Endothelial cell of umbilical vein (primary cell): ENCODE results near the gene ATP4A. TPM values are rescaled to one million over a fixed set of nuclear protein-coding genes. Genes with fewer than 3 reads are reported as not detected.
A peak's percentile ranks its signal among the peaks of the same experiment; 100 is the strongest.

Experiments used
- BruUV-seq: library from RNA; stranded (reverse); fragments of 400-500 nt; replicated peaks from 2 replicates; lab custom pipeline; 2021; lab: Mats Ljungman, UMichigan
- CTCF ChIA-PET: fragments of 300-600, 350-600 bp; sonication (Branson Sonifier 250); formaldehyde crosslinking; loops from one replicate; lab custom pipeline; 2021; ENCODE audit warnings: antibody characterized with exemption, inconsistent platforms; lab: Charles Lee
- POLR2A ChIA-PET: fragments of 300-600, 350-600 bp; sonication (Branson Sonifier 250); formaldehyde crosslinking; loops from one replicate; lab custom pipeline; 2021; ENCODE audit warnings: antibody characterized with exemption, inconsistent platforms; lab: Charles Lee
- DNase-seq: peaks from one replicate; pipeline ENCODE4 v3.0.0-alpha.2; 2011; ENCODE audit warnings: low read depth, low spot score
- FAIRE-seq: peaks from 2 replicates; lab custom pipeline; 2011; peaks lifted over from hg19 to GRCh38; lab: Jason Lieb, UNC
- H2AFZ ChIP-seq: 2 replicates; pipeline ENCODE4 v1.6.0; 2012; ENCODE audit warnings: low read depth, low read length, control low read depth, inconsistent platforms
- H3K27ac ChIP-seq: 2 replicates; pipeline ENCODE4 v1.5.1; 2011; ENCODE audit warnings: low read depth, mild to moderate bottlenecking, control low read depth, low read length, moderate library complexity; ENCODE audit not compliant: insufficient read depth
- H3K27me3 ChIP-seq, 2 experiments: 2 replicates each; pipeline versions ENCODE4 v1.6.0 to v1.6.1; 2011; ENCODE audit warnings: low read length in 2 of 2, mixed read lengths in 1 of 2; ENCODE audit not compliant: control insufficient read depth in 2 of 2, insufficient read depth in 2 of 2
- H3K36me3 ChIP-seq, 2 experiments: 2 replicates in 1 of 2; 3 replicates in 1 of 2; pipeline ENCODE4 v1.5.1; 2011; ENCODE audit warnings: low read length in 2 of 2, mild to moderate bottlenecking in 1 of 2, moderate library complexity in 1 of 2; ENCODE audit not compliant: control insufficient read depth in 2 of 2, insufficient read depth in 2 of 2; ENCODE audit errors: extremely low read depth in 1 of 2
- H3K4me1 ChIP-seq: 3 replicates; pipeline ENCODE4 v1.5.1; 2011; ENCODE audit warnings: mild to moderate bottlenecking, low read length; ENCODE audit not compliant: control insufficient read depth, insufficient read depth; ENCODE audit errors: extremely low read depth
- H3K4me2 ChIP-seq: 2 replicates; pipeline ENCODE4 v1.6.1; 2011; ENCODE audit warnings: low read length, control low read depth, mixed read lengths; ENCODE audit not compliant: insufficient read depth
- H3K4me3 ChIP-seq, 3 experiments: fragments of 200-600 bp in 1 of 3; sonication (generic), shearing (Covaris generic) in 1 of 3; replicated peaks in 1 of 3; 2 replicates each; pipeline ENCODE4 v1.5.1; 2011 to 2016; ENCODE audit warnings: control low read depth in 3 of 3, low read length in 3 of 3, mild to moderate bottlenecking in 2 of 3, inconsistent platforms in 1 of 3, low read depth in 1 of 3, moderate library complexity in 1 of 3; ENCODE audit not compliant: insufficient read depth in 1 of 3
- H3K79me2 ChIP-seq: 2 replicates; pipeline ENCODE4 v1.6.0; 2012; ENCODE audit warnings: low read length, inconsistent platforms; ENCODE audit not compliant: control insufficient read depth, insufficient read depth
- H3K9ac ChIP-seq: replicated peaks from 2 replicates; pipeline ENCODE3; 2011; ENCODE audit warnings: low read length, control low read depth; ENCODE audit not compliant: insufficient read depth; ENCODE audit errors: extremely low read depth
- H3K9me1 ChIP-seq: replicated peaks from 3 replicates; pipeline ENCODE4 v1.6.0; 2011; ENCODE audit warnings: mild to moderate bottlenecking, low read length; ENCODE audit not compliant: control insufficient read depth, insufficient read depth; ENCODE audit errors: extremely low read depth
- H3K9me3 ChIP-seq: replicated peaks from 2 replicates; pipeline ENCODE4 v1.5.1; 2012; ENCODE audit warnings: low read length, inconsistent platforms; ENCODE audit not compliant: control insufficient read depth, insufficient read depth
- H4K20me1 ChIP-seq: replicated peaks from 2 replicates; pipeline ENCODE3; 2011; ENCODE audit warnings: mild to moderate bottlenecking, low read length; ENCODE audit not compliant: control insufficient read depth, insufficient read depth; ENCODE audit errors: extremely low read depth
- EZH2 ChIP-seq: IDR thresholded peaks from 2 replicates; pipeline ENCODE4 v1.6.1; 2012; ENCODE audit warnings: borderline replicate concordance, low read depth, mild to moderate bottlenecking, moderate library complexity, low read length, inconsistent platforms; ENCODE audit not compliant: severe bottlenecking
- FOS ChIP-seq: IDR thresholded peaks from 2 replicates; pipeline ENCODE4 v1.6.1; 2011; ENCODE audit warnings: mild to moderate bottlenecking, low read length, moderate library complexity, borderline replicate concordance; ENCODE audit not compliant: insufficient read depth
- JUN ChIP-seq: IDR thresholded peaks from 2 replicates; pipeline ENCODE4 v1.6.1; 2011; ENCODE audit warnings: borderline replicate concordance, low read depth; ENCODE audit not compliant: insufficient read length, insufficient read depth
- MYC ChIP-seq: IDR thresholded peaks from one replicate; pipeline ENCODE4 v1.6.1; 2011; ENCODE audit warnings: mild to moderate bottlenecking, low read depth, low read length
- POLR2AphosphoS5 ChIP-seq: IDR thresholded peaks from 2 replicates; pipeline ENCODE4 v1.6.1; 2012; ENCODE audit warnings: low read depth, mild to moderate bottlenecking, control low read depth, low read length, moderate library complexity; ENCODE audit not compliant: insufficient read depth
- dilution Hi-C: fragments of 300-500 bp; cut with MboI; formaldehyde crosslinking; loops from one replicate; pipeline ENCODE4 v1.15.0; 2019; ENCODE audit warnings: low sequenced_read_pairs; ENCODE audit not compliant: extremely low pct_ligation_motif_present
- intact Hi-C: fragments of 100-400 bp; cut with micrococcal nuclease; formaldehyde crosslinking; loops from one replicate; pipeline ENCODE4 v1.10.0; 2022
- polyA plus RNA-seq, 4 experiments: library from polyadenylated mRNA; depleted of rRNA in 3 of 4; stranded (reverse) in 3 of 4; unstranded in 1 of 4; fragments of >200 nt; gene quantifications; 2 replicates each; pipeline versions ENCODE4 v1.2.1 to v1.2.3, GENCODE V29; 2011 to 2012; ENCODE audit warnings: missing spikeins in 1 of 4
- total RNA-seq: library from RNA; stranded (reverse); gene quantifications from 2 replicates; pipeline ENCODE4 v1.2.3, GENCODE V29; 2021
- TF ChIP-seq, protein P1 (sequence below), 2 donors: IDR thresholded peaks; 1 replicate in 1 of 2; 2 replicates in 1 of 2; pipeline ENCODE4 v1.5.1; 2011; ENCODE audit warnings: low read length in 2 of 2, mild to moderate bottlenecking in 2 of 2, moderate library complexity in 2 of 2, control low read depth in 1 of 2, inconsistent platforms in 1 of 2, low read depth in 1 of 2; ENCODE audit not compliant: insufficient read depth in 1 of 2; ENCODE audit errors: extremely low read depth in 1 of 2

ATP4A gene
- total and polyA plus RNA-seq, 2 donors (not counting 3 experiments of a cell fraction or from before 2014, with no cell fraction given) = not detected

DNA sequence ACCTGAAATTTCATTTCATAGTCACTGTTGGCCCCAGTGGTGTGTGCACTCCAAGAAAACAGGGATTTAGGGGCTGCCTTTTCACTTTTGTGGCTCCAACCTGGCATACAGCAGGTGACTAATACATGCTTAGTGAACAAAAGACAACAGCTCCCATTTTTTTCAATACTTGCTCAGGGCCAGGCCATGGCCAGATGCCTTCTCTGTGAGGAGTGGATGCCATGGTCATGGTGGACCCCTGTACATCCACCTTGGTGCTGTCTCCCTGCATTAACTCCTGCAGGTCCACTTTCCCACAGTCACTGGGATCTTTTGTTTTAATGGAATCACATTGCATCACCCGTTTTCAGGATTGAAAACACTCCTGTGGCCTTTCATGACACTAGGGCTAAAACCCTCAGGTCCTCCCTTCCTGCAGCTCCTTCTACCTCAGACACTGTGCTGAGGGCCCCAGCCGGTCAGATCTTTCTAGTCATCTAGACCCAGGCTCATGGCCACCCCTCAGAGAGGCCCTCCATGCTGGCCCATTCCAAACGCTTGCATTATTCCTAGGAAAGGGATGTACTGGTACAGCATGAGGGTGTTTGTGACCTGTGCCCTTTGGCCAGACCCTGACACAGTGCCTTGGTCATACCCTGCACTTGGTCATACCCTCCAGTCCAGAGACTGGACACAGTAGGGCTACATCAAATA, 19.2 kb downstream of the ATP4A start:
- Histone ChIP-seq H3K9me1 (no peaks in the 10 kb centered on the region), H2AFZ (peak overlapping the region; percentile 81), H3K4me3 (peak overlapping the region; percentile 77 to 88 (median 88)), H3K27me3 (no peaks in the 10 kb centered on the region), H4K20me1 (no peaks in the 10 kb centered on the region), H3K27ac (no peak overlapping the region), H3K4me1 (peaks cover 16% of the 10 kb centered on the region), H3K9me3 (no peaks in the 10 kb centered on the region), H3K9ac (peak overlapping the region; percentile 87), H3K36me3 (no peaks in the 10 kb centered on the region), H3K79me2 (peaks cover 15% of the 10 kb centered on the region), H3K4me2 (peak overlapping the region; percentile 86)
- BruUV-seq = no TSS peak
- intact Hi-C loops (no loop called here), dilution Hi-C loops (no loop called here)
- ChIA-PET POLR2A (no interaction called here), CTCF (interaction anchor here (1.0 kb wide), 1 partner anchor 34 kb away, joined by 4 read pairs; no protein-coding TSS in a partner anchor)
- TF ChIP-seq POLR2AphosphoS5 (no peak), EZH2 (no peak), MYC (no peak), FOS (no peak), JUN (no peak)
- TF ChIP-seq, protein P1, sequence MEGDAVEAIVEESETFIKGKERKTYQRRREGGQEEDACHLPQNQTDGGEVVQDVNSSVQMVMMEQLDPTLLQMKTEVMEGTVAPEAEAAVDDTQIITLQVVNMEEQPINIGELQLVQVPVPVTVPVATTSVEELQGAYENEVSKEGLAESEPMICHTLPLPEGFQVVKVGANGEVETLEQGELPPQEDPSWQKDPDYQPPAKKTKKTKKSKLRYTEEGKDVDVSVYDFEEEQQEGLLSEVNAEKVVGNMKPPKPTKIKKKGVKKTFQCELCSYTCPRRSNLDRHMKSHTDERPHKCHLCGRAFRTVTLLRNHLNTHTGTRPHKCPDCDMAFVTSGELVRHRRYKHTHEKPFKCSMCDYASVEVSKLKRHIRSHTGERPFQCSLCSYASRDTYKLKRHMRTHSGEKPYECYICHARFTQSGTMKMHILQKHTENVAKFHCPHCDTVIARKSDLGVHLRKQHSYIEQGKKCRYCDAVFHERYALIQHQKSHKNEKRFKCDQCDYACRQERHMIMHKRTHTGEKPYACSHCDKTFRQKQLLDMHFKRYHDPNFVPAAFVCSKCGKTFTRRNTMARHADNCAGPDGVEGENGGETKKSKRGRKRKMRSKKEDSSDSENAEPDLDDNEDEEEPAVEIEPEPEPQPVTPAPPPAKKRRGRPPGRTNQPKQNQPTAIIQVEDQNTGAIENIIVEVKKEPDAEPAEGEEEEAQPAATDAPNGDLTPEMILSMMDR (IDR thresholded peaks at IDR 0.05; ENCODE audit: extremely low read depth in 1 of 2, insufficient read depth in 1 of 2, low read depth in 1 of 2, low read length in 2 of 2) = no peak
- no peak for FAIRE-seq
- DNase-seq = no peak
